Fibroblast of skin of right biceps (primary cell): ENCODE data around the gene HAO1.
A peak's percentile ranks its signal among the peaks of the same experiment; 100 is the strongest.
"Not testable (repeated sequence)": the region's sequence is repeated elsewhere in the genome, so short reads cannot be mapped to it uniquely, and the experiment has no call there.

Experiments used
- DNase-seq: peaks from one replicate; pipeline ENCODE4 v3.0.0-alpha.2; 2013

Gene HAO1

DNA sequence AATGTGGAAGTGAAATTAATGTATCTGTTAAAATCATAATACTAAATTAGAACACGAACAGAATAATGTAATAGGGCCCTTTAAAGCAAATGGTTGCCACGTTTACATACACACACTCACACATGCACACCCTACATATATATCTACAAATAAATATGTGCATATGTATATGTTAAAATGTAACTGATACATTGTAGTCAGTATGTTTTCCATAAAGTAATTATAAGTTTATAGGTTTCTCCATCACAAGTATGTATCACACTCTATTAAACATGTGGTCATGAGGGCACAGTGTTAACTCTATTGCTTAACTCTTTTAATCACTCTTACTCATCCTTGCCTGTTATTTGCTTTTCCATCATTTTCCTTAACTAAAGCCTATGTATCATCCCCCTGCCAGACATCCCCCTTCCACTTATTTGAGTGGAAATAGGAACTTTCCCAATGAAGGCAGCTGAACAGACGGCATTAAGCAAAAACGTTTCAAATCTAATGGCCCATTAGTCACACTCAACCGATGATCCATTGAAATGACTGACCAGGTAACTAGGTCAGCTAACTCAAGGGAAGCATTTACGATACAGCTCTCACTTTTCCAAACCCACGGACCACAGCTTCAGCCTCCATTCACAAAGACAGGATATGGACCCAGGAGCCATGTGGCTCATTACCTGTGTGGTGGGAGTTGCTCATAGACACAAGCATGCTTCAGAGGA, 89.3 kb downstream of the HAO1 start:
- DNase-seq, result peak; percentile 65

DNA sequence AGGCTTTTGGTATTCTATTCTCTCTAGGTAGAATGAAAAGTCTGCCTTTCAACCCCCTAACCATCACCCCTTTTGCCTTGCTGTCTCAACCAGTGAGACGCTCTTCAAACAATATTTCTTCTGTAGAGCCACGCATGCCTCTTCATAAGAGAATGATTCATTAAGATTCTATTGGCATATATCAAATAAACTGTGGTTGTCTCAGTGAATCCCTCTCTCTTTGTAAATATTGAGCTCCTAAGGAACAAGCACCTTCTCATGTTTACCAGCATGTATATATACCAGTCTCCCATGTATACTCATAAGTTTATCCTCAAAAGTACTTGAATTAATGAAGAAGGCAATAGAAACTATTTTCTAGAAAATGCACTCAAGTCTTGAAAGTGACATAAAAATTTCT, 90.6 kb downstream of the HAO1 start:
- DNase-seq, result no peak

DNA sequence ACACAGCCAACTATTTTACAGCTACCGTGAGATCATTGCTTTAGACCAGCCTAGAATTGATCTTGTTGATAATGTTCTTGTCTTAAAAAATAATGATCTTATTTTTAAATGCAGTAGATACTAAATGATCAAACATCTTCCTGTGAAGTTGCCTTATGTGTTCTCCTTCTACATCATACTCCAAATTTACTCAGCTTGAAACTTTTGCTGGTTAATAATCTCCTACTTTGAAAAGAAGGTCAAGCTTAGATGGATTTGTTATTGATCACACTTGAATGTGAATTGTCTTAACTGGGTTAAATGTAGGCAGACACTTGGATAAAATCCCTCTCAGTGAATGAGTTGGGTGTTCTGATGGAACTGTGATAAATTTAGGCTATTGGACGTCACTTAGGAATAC, 91.9 kb downstream of the HAO1 start:
- no peak for DNase-seq

DNA sequence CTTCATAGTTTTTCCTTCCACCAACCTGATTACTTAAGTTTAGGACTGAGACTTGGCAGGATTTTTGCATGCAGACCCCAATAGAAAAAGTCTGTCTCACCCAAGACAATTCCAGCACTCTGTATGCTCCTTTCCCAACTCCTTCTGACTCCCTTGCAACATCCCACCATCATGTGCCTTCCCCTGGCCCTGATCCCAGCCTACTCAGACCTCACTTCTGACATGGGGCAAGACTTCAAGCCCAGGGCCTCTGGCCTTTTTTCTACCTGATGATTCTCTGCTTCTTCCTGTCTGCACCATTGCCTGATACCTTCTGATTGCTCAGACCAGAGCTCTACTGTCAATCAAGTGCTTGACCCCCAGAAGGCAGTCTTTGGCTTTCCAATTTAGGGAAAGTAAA, 96.6 kb downstream of the HAO1 start:
- peak; percentile 18 for DNase-seq

DNA sequence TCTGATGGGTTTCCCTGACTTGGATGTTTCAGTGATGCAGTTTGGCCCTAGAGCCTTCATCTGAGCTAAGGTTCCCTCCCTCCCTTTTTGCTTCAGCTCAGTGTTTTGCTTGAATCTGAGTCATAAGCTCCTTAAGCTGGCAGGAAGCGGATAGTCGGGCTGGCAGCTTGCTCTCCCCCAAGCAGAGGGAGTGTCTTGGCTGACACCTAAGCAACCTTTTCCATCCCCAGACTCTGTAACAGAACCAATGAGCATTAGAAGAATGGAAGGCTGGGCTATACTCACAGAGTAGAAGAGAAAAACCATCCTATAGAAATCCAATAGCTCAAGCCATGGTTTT, 98.3 kb downstream of the HAO1 start:
- DNase-seq, result peak; percentile 86

DNA sequence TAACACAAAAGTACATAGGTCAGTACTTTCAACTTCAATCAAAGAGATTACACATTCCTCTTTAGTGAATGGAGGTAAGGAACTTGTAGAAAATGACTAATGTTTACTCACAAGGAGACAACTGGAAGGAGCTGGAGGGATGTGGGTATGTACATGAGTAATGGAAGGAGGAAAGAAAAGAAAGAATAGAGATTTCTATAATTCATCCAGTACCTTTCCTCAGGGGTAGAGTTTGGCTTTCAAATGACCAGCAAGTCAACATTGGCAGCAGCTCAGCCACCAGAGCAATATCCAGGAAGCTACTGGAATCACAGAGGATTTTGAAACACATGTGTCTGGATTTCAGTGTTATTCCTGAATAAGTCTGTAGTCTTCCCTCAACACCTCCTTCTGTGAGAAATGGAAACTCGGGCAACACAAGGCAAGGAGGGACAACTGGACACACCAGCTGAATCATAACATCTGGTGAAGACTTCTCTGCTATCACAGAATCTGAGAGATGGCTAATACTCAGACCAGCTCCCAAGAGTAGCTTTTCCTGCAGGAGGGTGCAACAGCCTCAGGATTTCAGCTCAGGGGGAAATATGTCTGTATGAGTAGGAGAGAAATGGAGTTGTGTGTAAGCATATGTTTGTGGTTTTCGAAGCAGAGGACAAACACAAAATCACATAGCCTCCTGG, 98.8 kb downstream of the HAO1 start:
- peak; percentile 76 for DNase-seq

DNA sequence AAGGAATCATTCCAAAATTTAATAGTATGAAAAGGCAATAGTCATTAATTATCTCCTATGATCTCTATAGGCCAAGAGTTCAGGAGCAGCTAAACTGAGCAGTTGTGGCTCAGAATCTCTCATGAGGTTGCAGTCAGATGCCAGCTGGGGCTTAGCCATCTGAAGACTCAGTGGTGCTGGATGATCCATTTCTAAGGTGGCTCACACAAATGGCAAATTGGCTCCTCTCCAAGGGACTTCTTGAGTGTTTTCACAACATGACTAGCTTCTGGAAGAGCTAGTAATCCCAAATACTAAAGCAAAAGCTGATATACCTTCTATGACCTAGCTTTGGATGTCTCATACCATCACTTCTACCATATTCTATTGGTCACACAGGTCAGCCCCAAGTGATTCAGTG, 104.2 kb downstream of the HAO1 start:
- no peak for DNase-seq

DNA sequence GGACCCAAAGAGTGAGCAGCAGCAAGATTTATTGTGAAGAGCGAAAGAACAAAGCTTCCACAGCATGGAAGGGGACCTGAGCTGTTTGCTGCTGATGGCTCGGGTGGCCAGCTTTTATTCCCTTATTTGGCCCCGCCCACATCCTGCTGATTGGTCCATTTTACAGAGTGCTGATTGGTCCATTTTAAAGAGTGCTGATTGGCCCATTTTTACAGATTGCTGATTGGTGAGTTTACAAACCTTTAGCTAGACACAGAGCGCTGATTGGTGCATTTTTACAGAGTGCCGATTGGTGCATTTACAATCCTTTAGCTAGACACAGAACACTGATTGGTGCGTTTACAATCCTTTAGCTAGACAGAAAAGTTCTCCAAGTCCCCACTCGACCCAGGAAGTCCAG, 105.8 kb downstream of the HAO1 start:
- not testable (repeated sequence) for DNase-seq
